Erythroblast (primary cell): ENCODE results near the gene TOMM6.

Experiments
- DNase-seq, 2 experiments: peaks; one replicate each; lab custom pipeline; 2025; lab: John Stamatoyannopoulos, UW
- GATA1 ChIP-seq: IDR thresholded peaks from 2 replicates; pipeline ENCODE4 v1.6.1; 2011; ENCODE audit warnings: low read depth, mild to moderate bottlenecking, control low read depth, low read length, moderate library complexity
- POLR2A ChIP-seq: IDR thresholded peaks from 2 replicates; pipeline ENCODE4 v1.6.1; 2011; ENCODE audit warnings: mild to moderate bottlenecking, low read length

TOMM6 gene

DNA sequence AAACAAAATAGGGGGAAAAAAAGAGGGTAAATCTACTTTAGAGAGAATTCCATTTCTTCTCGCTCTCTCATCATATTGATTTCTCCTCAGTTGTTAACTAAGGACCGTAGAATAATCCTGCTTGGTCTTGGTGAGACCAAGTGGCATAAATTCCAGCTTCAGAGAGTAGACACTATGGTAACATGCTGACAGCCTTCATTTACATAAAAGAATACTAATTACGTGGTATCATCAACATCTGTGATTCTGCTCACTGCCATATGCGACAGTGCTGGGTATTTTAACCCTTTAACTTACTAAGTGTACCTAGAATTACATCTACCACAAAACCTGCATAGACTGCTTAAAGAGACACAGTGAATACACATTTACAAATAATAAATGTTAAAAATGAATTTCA is 27.1 kb downstream of the TOMM6 start:
- TF ChIP-seq GATA1 (no peak), POLR2A (no peak)

DNA sequence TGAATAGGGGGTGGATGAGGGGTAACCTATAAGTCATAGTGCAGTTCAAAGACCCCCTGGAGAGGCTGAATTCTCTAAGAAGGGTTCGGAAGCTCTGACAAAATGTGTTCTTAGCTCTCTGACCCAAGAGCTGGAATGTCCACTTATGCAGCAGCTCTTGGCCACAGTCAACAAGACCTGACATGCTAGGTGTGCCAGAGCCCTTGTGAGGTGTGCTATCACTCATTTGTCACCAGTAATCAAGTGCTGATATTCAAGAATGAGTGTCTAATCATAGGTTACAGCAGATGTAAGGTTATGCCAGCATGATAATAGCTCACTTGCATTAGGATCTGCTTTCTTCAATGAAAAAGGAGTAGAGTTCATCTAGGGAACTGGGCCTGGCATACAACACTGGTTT is 28.1 kb downstream of the TOMM6 start:
- no peak for DNase-seq
- no peak for TF ChIP-seq GATA1
- TF ChIP-seq POLR2A = no peak

More for the DNA sequence above, 27.1 kb downstream of the TOMM6 start:
- no peak for DNase-seq

DNA sequence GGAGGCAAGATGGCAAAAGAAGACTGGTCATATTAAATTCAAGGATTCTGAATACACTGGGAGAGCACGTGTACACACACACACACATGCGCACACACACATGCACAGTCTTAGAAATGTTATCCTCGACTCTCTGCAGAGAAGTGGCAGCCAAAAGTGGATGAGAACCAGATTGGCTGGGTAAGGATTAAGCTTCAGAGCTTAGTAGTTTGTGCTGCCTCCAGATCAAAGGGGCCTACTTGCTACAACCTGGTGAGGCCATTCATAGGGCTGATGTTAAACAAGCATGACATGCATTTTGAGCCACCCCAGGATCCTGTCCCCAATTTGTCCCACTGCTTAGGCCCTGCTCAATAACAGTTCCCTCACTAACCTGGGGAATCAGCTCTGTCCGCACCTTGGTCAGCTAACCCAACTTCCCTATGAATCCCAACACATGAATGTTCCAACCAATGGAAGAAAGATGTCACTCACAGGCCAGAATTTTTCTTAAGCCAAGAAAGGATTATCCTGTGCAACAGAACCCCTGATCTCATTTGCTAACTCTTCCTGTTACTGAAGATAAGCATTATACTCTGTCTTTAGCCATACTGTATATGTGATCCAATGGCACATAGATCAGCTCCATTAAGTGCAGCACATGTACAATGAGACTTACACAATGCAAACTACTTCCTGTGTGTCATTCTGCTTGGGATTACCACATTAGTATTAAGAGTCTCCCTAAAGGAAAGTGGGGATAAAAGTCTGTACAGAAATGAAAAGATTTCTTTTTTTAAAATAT is 31.0 kb downstream of the TOMM6 start:
- TF ChIP-seq GATA1 (no peak), POLR2A (no peak)
- DNase-seq = peak; percentile 68 to 85

DNA sequence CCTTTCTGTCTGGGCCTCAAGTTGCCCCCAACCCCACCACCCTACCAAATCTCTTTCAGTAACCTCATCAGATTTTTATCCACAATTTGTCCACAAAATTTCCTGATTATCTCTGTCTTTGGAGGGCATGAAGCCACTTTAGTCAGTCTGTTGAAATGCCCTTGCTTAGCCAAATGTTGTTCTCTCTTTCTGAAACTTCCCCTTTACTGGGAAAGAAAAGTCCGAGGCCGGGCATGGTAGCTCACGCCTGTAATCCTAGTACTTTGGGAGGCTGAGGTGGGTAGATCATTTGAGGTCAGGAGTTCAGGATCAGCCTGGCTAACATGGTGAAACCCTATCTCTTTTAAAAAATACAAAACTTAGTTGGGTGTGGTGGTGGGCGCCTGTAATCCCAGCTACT is 33.8 kb downstream of the TOMM6 start:
- no peak for DNase-seq
- TF ChIP-seq POLR2A = no peak

DNA sequence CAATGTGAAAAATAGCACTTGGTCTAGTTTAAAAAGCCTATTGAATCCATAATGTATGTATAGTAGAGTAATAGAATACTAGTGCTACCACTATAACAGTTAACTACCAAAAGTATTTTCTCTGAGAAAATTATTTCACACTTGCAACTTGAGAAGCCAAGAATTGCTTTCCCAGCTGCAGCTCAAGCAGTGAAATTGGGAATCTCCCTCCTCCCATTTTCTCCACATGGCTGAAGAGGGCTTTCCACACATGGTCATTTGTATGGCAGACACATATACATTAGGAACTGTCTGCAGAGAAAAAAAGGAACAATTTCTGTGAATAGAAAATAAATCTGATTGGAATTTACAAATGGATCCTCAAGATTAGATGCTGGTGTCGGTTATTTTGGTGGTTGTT is 34.5 kb downstream of the TOMM6 start:
- TF ChIP-seq POLR2A = no peak
- TF ChIP-seq GATA1 = no peak
- DNase-seq = no peak

DNA sequence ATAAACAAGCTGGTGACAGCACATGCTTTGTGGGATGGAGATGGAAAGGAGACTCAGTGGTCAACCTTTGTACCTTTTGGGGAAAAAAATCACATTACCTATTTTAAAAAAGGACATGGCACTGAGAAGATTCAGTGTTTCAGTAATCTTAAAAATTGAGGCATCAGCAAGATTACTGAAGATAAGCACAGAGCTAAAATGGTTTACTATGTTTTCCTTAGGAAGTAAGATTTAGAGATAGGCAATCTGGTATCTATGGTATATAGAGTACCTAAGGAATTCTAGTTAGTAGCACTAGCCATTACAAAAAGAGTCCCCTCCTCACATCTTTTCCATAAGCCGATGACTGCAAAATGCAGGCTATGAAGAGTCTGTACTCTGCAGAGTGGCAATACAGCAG is 35.7 kb downstream of the TOMM6 start:
- TF ChIP-seq POLR2A (no peak), GATA1 (no peak)
- DNase-seq = no peak

DNA sequence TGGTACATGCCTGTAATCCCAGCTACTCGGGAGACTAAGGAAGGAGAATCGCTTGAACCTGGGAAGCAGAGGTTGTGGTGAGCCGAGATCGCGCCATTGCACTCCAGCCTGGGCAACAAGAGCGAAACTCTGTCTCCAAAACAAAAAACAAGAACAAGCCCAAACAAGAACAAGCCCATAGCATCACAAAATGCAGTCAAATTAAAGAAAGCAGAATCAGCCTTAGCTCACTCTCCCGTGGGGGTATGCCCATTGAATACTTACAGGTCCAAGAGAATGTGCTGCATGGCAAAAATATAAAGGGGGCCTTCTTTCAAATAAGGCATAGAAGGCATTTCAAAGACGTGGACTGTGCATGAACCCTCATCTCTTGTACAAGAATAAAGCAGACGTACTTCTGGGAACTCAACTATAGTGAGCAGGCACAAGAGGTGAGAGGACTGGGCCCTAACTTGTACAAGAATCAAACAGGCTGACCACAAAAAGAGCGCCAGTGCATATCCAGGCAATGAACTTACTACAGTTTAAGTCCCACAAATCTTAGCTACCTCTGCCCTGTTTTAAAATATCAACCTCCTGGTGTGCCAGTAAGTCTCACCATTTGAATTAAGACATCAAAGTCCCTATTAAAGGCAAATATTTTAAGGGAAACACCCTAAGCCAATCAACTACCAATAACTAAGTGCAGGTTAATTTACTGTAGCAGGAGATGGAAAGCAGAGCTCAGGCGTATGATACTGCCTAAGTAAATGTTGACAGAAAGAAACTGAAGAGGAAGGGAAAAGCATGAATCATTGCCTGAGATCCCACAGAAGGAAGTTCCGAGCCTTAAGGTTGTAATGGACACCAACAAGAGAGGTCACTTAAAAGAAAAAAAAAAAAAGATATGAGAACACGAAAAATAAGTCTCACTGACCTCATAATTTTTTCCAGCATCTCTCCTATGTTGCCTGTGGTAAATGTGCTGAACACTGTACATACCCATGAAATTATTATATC is 37.4 kb downstream of the TOMM6 start:
- DNase-seq = no peak
- TF ChIP-seq POLR2A = no peak
- TF ChIP-seq GATA1 = no peak

DNA sequence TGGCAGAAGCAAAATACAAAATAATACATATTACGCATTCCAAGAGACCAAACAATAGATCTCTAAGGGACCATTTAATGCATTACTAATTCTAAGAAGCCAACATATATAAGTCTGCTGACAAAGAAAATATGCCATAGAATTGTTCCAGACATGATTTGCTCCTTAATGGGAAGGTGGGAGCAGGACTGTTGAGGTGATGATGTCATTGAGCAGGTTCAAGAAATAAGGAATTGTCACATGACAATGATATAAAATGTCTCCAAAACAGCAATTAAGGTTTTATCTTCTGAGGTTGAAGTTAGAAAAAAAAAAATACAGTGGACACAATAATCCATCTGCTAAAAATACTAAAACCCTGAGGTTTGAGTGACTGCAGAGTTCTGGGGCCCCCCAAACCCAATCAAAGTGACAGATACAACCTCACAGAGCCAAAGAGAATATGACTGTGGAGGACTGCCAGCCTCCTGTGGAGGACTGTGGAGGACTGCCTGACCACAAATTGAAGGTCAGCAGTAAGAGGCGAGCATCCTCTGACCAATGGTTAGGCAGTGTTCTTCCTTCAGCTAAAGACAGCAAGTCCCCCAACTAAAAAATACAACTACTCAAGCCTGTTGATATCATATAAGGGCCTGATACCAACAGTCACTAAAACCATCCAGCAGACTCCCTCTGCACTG is 39.0 kb downstream of the TOMM6 start:
- DNase-seq = no peak
- no peak for TF ChIP-seq POLR2A
- TF ChIP-seq GATA1 = no peak

DNA sequence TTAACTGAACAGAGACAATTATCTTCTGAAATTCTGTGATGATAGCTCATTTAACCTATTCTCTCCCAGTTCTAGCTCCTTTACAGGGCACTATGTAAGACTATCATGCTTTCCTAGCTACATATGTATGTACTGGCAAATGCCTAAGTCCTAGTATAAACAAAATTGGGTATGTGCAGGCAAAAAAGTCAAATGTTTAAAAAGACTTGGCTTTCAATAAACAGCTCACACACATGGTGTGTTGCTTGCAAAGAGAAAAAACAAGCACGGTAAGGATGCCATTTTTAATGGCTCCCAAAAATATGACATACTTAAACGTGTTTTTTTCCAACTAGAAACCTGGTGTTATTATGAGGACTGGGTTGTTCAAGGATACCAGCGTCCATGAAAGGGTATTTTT is 44.8 kb downstream of the TOMM6 start:
- DNase-seq = no peak

DNA sequence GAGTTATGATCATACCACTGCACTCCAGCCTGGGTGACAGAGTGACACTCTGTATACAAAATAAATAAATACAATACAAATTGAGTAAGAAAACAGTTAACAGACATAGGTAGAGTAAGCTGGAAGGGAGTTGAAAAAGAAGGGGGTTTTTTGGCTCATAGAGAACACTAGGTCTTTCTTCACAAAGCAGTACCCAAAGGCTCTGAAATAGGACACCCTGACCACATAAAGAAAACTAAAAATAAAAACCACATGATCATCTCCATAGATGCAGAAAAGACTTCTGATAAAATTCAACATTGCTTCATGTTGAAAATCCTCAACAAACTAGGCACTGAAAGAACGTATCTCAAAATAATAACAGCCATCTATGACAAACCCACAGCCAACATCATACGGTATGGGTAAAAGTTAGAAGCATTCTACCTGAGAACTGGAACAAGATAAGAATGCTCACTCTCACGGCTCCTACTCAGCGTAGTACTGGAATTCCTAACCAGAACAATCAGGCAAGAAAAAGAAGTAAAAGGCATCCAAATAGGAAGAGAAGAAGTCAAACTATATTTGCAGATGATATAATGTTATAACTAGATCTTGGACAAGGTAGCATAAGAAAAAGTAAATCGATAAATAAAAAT is 48.6 kb downstream of the TOMM6 start:
- TF ChIP-seq GATA1 (no peak), POLR2A (no peak)
- DNase-seq = no peak

More for the DNA sequence above, 44.8 kb downstream of the TOMM6 start:
- TF ChIP-seq GATA1 (no peak), POLR2A (no peak)

DNA sequence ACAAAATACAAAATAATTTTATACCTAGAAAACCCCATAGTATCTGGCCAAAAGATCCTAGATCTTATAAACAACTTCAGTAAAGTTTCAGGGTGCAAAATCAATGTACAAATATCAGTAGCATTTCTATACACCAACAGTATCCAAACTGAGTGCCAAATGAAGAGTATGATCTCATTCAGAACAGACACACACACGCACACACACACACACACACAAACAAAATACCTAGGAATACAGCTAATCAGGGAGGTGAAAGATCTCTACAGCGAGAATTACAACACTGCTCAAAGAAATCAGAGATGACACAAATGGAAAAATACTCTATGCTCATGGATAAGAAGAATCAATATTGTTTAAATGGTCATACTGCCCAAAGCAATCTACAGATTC is 49.2 kb downstream of the TOMM6 start:
- TF ChIP-seq GATA1 (no peak), POLR2A (no peak)
- no peak for DNase-seq
